HG03457 (cell line): ENCODE data around the gene PEMT.
"Not testable (repeated sequence)": the region's sequence is repeated elsewhere in the genome, so short reads cannot be mapped to it uniquely, and the experiment has no call there.

Experiments used
- ATAC-seq: cut with Tn5 transposase; IDR thresholded peaks from one replicate; pipeline ENCODE4 v1.9.1; 2021; ENCODE audit warnings: moderate number of reproducible peaks; ENCODE audit not compliant: unreplicated experiment

PEMT gene

DNA sequence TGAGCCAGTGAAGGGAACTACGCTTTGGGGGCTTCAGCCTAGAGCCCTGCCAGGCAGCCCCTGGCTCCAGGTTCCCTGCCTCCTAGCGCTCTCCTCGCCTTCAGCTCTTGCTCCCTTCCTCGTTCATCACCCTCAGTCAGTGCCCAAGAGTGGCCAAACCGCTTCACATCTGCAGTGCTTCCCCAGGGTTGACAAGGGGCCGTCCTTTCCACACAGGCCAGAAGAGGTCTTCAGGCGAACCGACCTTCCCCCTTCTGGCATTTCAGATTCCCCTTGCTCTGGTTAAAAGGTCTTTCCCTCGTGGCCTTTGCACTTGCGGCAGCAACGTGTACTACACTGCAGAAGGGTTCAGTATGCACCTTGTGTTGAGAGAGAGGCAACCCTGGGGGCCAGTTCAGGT, 99.4 kb downstream of the PEMT start:
- no peak for ATAC-seq

DNA sequence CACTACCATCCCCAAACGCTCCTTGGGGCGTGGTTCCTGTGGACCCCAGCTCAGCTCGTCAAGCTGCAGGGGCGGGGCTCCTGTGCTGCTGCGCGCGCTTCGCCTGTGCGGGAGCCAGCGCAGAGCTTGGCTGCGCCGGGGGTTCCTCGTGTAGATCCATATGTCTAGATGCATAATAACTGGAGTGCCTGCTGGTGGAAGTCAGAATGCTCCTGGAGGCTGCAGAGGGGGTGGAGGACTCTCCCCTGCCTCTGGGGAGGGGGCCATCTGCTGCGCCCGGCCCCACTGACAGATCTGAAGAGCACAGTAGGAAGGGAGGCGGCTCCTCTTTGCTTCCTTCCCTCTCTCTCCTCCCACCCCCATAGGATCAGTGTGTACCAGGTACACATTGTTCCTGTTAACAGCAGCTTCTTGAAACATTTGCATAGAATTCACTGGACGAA, 99.9 kb downstream of the PEMT start:
- no peak for ATAC-seq

DNA sequence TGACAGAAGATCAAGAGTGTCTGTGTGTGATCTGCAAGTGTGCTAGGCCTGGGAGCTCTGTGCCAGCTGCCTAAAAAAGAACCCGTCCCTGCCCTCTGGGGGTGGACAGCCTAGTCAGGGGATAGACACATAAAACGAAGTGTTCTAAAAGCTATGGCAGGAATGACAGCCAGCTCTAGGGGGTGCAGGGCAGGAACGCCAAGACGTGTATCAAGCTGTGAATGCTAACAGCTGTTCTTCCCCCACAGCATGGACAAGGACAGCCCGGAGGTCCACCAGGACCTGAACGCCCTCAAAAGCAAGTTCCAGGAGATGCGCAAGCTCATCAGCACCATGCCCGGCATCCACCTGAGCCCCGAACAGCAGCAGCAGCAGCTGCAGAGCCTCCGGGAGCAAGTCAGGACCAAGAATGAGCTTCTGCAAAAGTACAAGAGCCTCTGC, 100.5 kb downstream of the PEMT start:
- ATAC-seq = no peak

DNA sequence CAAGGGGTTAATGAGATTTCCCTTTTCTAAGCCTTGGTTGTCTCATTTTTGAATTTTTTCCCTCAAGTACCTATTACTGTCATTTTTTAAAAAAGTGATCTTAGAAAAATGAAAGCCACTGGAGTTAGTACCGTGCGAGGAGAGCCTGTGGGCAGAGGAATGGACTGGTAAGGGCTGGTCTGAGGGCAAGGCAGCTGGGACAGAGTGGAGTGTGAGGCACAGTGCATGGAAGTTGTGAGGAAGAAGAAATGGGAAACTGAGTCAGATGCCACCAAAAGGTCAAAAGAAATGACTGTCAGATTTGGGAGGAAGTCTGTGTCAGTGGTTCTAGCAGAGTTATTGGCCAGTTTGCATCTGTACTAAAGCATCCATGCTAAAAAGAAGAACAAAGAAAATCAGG, 103.5 kb downstream of the PEMT start:
- no peak for ATAC-seq

DNA sequence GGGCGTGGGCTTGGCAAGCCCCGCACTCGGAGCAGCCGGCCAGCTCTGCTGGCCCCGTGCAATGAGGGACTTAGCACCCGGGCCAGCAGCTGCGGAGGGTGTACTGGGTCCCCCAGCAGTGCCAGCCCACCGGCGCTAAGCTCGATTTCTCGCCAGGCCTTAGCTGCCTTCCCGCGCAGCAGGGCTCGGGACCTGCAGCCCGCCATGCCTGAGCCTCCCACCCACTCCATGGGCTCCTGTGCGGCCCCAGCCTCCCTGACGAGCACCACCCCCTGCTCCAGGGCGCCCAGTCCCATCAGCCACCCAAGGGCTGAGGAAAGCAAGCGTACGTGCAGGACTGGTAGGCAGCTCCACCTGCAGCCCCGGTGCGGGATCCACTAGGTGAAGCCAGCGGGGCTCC, 105.1 kb downstream of the PEMT start:
- not testable (repeated sequence) for ATAC-seq

DNA sequence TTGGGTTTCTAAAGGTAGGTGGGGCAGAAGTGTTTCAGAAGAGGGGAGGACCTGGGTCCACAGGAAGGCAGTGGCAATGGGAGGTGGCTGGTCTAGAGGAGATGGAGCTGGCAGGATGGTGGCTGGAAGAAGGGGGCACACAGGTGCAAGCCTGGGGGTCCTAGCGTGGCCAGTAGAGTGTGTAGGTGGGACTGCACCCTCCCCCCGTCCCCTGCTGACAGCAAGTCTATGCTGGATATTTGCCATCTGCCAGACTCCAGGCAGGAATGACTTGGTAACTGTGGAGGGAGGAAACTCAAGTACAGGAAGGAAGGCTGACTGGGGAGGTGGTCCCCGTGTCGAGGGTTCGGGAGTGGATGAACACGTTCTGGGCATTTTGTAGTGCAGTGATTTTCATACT, 106.1 kb downstream of the PEMT start:
- ATAC-seq = no peak

DNA sequence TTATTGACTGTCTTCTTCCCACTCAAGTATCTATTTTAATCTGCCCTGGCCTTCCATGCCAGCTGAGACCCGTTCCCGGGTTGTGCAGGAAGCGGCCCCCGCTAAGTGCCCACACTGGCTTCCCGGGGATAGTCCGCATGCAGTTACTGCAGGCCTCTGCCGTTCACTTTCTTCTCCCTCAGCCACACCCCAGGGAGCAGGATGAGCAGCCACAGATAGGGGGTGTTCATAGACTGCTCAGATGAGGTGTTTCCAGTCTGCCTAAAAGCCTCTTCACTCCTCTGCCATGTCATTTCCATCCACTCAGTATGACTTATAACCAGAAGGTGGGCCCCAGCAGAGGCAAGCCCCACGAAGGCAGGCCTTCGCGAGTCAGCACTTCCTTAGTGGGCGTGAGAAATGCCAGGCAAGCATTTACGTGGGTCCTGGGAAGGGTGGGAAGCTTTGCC, 107.0 kb downstream of the PEMT start:
- ATAC-seq = no peak

DNA sequence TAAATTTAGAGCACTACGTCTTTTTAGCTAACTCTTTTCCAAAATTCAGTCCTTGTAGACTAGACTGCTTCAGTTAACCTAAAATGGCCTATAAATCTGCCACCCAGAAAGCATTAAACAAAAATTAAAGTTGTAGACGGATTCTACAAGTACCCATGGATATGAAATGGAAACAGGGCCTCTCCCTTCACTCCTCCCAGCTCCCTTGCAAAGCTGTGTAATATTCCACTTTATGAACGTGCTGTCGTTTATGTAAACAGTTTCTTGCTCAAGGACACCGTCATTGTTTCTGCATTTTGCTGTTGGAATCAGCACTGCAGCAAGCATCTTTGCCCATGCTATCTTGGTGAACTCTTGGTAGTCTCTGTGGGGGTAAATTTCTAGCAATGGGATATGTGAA, 109.6 kb downstream of the PEMT start:
- no peak for ATAC-seq

DNA sequence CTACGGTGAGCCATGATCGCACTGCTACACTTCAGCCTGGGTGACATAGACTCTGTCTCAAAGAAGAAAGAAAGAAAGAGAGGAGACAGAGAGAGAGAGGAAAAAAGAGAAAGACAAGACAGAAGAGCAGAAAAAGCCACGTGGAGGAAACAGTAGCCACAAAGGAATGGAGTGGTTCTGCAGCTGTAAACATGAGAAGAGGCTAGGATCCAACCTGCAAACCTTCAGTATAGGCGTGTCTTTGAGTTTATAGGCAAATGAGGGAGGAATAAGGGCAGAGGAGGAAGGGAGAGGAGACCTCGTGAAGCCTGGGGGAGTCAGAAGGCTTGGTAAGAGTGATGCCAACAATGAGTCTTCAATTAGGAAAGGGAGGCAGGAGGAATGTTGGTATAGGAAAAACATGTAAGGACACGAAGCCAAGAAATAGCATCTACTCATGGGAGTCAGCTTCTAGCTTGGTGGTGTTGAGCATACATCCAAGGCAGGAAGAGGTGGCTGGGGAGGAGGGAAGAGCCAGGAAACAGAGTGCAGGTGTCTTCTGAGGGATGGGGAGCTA, 110.8 kb downstream of the PEMT start:
- ATAC-seq = no peak

DNA sequence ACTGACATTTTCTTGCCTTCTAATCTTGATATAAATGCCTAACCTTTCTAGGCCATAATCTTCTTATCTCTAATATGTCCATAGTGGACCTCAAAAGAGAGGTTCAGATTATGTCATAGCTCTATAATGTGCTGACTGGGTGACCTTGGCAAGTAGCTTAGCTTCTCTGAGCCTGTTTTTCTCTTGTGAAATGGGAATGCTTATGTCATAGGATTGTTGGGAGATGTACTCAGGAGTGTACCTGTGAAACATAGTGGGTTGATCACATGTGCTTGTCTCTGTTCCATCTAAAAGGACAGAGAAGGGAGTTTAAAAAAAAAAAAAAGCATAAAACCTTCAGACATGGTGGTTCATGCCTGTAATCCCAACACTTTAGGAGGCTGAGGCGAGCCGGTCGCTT, 112.3 kb downstream of the PEMT start:
- no peak for ATAC-seq

DNA sequence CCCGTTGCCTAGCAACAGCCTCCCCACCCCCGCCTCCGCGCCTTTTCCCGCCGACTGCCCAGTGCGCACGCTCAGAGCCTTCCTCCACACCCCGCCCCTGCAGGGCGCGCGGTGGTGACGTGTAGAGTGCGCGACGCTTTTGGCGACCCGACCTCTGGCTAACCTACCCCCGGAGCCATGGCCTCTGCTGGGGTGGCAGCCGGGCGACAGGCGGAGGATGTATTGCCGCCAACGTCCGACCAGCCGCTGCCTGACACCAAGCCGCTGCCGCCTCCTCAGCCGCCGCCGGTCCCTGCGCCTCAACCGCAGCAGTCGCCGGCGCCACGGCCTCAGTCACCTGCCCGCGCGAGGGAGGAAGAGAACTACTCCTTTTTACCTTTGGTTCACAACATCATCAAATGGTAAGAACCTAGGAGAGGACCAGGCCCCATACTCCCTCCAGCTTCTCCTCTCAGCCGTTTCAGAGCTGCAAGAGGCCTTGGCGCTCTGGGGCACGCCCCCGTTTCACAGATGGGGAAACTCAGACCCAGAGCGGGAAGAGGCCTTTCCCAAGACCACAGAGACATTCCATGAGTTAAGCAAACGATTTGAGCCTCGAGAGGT, 114.5 kb downstream of the PEMT start, which contains the start of gene MED9:
Gene MED9, plus strand, starts transcription at position 136 of the 603 bp plus-strand sequence. Its CDS starts 42 bp downstream, at position 178.
- no peak for ATAC-seq

DNA sequence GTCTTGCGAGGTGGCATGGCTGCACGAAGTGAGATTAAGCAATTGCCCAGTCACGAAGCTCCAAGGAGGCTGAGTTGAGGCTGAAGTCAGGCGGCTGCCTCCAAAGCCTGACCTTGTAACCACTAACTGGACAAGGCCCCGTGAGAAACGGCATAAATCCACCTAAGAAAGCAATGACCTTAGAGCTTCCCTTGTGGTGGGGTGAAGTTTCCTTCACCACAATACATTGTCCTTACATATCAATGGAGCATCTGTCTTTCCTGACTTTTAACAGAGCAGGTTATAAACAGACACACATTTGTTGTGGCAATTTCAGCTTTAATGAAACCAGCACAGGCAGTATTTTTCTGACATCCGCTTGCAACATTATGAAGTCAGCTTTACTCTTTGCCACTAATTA, 117.2 kb downstream of the PEMT start:
- ATAC-seq = no peak

DNA sequence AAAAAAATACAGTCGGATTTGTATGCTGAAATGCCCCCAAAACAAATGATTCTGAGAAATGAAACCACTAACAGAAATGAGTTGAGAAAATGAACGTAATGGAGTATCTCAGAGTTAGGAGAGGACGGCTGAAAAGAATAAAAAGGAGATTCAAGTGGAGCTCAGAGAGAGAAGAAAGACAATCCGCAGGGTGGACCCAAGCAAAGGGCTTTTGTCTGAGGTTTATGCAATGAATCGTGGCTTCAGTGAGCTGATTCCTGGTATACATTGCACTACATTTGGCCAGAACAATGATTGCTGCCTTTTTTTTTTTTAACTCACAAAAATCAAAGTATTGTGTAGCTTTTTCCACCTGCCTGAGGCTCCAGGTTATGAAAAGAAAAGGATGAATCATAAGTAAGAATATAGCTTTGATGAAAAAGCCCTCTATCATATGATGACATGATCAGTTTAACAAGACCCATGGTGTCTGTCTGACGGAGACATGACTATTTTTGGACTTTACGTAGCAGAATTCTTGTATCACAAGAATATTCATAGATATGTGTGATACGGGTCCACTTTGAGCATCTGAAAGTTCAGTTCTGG, 119.1 kb downstream of the PEMT start:
- no peak for ATAC-seq

DNA sequence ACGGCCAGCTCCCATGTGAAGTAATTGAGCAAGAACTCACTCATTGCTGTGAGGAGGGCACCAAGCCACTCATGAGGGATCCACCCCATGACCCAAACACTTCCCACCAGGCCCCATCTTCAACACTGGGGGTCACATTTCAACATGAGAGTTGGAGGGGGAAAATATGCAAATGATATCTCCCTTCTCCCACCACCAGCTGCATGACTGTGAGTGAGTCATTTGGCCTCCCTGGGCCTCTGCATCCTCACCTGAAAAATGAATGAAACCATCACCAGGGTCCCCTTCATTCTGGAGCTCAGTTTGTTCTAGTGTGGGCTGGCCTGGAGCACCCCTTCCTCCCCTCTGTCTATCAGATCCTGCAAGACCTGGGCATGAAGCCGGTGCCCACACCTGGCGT, 121.5 kb downstream of the PEMT start:
- no peak for ATAC-seq

DNA sequence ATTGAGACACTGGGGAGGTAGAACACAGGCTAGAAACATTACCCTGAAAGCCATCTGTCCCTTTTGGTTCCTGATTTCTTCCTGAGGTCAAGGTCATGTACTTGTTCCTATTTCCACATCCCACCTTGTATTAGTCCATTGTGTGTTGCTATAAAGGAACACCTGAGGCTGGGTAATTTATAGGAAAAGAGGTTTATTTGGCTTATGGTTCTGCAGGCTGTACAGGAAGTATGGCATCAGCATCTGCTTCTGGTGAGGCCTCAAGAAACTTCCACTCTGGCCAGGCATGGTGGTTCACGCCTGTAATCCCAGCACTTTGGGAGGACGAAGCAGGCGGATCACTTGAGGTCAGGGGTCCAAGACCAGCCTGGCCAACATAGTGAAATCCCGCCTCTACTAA, 122.2 kb downstream of the PEMT start:
- ATAC-seq = no peak

DNA sequence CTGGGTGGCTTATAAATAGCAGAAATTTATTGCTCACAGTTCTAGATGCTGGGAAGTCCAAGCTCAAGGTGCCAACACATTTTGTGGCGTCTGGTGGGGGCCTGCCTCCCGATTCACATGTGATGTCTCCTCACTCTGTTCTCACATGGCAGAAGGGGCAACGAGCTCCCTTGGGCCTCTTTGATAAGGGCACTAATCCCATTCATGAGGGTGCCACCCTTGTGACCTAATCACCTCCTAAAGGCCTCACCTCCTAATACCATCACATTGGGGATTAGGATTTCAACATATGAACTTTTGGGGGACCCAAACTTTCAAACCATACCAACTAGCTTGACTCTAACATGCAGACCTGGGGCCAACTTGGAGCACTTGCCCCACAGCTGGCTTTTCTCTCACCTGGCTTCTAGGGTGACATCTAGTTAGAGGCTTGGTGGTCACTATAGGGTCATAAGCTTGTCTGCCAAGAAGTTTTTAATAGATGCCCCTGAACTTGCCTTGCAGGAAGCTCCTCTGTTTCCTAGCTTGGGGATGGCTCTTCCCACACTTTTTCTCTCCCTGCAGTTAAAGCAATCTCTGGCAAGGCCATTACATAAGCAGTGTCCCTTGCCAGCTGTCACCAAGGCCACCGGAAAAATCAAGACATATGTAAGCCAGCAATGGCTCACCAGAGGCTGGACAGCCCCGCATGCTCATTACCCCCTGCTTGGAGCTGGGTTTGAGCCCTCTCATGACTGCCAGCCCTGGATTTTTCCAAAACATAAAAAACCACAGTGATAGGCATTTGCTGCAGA, 123.1 kb downstream of the PEMT start:
- no peak for ATAC-seq

DNA sequence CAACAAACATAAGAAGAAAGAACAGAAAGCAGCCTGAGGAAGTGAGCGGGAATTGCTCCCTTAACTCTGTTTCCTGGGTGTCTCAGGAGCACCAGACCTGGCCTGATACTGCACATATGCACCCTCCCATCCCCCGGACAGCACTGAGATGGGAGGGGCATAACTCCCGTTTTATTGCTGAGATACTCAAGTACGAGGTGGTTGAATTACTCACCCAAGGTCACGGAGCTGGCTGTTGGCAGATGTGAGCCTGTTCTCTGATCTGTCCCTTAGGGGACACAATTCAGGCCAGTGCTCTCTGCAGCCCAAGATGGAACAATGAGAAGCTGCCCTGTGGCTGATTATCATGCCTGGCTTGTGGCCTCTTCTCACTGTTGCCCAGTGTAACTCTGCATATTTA, 123.8 kb downstream of the PEMT start:
- ATAC-seq = no peak

DNA sequence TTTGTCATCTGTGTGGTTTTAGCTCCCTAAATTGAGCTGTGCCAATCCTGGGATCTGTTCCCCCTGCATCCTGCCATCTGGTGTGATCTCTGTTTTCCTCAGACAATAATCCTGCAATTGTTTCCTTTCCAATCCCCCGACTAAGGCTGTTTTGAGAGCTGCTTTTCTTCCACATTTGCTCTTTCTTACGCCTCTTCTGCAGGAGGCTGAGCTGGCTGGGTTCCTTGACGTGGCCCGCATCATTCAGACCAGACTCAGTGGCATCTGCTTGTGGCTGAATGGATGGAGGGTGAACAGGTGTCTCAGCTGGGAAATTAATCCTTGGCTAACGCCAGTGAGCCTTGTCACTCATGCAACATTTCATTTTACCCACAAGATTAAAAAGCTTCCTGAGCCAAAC, 124.5 kb downstream of the PEMT start:
- no peak for ATAC-seq

DNA sequence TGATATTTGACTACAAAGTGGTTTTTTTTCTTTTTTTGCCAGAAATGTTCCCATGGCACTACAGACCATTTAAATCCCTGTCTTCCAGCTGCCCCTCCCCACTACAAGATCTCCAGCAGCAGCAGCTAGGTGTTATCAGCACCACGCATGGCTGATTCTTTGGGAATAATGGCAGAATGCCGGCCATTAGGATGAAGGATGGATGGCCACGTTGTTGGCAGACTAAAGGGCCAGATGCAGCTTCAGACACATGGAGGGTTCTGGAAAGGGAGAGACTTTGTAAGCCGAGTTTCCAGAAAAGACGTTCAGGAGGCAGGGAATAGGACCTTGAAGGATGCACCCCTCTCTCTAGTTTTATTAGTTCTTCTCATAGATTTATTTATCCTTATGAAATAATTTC, 125.0 kb downstream of the PEMT start:
- ATAC-seq = no peak

DNA sequence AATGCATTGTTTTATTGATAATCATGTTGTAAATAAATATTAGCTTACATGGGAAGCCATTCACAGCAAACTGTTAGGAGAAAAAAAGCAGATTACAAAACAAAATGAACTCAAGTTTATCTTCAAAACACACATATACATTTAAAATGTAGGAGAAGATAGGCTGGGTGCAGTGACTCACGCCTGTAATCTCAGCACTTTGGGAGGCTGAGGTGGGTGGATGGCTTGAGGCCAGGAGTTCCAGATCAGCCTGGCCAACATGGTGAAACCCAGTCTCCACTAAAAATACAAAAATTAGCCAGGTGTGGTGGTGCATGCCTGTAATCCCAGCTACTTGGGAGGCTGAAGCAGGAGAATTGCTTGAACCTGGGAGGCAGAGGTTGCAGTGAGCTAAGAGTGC, 125.6 kb downstream of the PEMT start:
- not testable (repeated sequence) for ATAC-seq

DNA sequence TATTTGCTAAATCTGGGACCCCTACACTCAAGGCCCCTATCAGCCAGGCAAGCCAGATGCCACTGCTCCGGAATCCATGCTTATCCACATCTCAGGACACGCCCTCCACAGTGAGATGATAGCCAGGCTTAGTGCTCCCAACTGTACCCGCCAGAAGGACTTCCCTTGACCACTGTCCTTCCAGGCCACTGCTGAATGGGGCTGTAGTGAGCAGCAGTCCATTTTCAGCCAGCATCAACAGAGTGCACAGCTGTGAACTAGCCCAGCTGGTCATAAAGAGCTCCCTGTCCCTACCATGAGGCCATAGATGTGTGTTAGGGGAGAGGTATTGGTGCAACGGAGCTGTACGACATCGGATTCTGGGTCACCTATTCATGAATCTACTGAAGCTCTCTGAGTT, 127.7 kb downstream of the PEMT start:
- no peak for ATAC-seq
